HG02610 (cell line): ENCODE data around the gene FSTL4.

Experiments
- ATAC-seq: cut with Tn5 transposase; IDR thresholded peaks from one replicate; pipeline ENCODE4 v1.9.1; 2021; ENCODE audit warnings: mild to moderate bottlenecking, moderate library complexity; ENCODE audit not compliant: unreplicated experiment

FSTL4 gene

GRCh38 chr5:133612249-133612860 is at the start of gene FSTL4:
Gene FSTL4 (minus strand): TSS chr5:133612541.
- ATAC-seq = no peak

GRCh38 chr5:133661389-133661788 is 49.0 kb upstream of the FSTL4 start:
- ATAC-seq = no peak

GRCh38 chr5:133658327-133658726 is 46.0 kb upstream of the FSTL4 start:
- ATAC-seq = no peak

- ATAC-seq = no peak
These were observed 44.7 kb upstream of the FSTL4 start for GRCh38 chr5:133657036-133657435.

GRCh38 chr5:133655966-133656365 is 43.6 kb upstream of the FSTL4 start:
- no peak for ATAC-seq

- ATAC-seq = no peak
These were observed 41.4 kb upstream of the FSTL4 start for GRCh38 chr5:133653760-133654049.

GRCh38 chr5:133652951-133653759 is 40.8 kb upstream of the FSTL4 start:
- no peak for ATAC-seq

GRCh38 chr5:133644000-133644865 is 31.9 kb upstream of the FSTL4 start:
- no peak for ATAC-seq

GRCh38 chr5:133643365-133643764 is 31.0 kb upstream of the FSTL4 start:
- ATAC-seq = no peak

GRCh38 chr5:133642153-133642722 is 29.9 kb upstream of the FSTL4 start:
- no peak for ATAC-seq

- ATAC-seq = no peak
These were observed 29.3 kb upstream of the FSTL4 start for GRCh38 chr5:133641683-133642082.

- no peak for ATAC-seq
These were observed 27.6 kb upstream of the FSTL4 start for GRCh38 chr5:133639850-133640528.

GRCh38 chr5:133638436-133638835 is 26.1 kb upstream of the FSTL4 start:
- no peak for ATAC-seq

GRCh38 chr5:133637206-133637605 is 24.9 kb upstream of the FSTL4 start:
- no peak for ATAC-seq

- ATAC-seq = no peak
These were observed 22.7 kb upstream of the FSTL4 start for GRCh38 chr5:133635051-133635450.

GRCh38 chr5:133627180-133627579 is 14.8 kb upstream of the FSTL4 start:
- ATAC-seq = no peak

- ATAC-seq = no peak
These were observed 12.0 kb upstream of the FSTL4 start for GRCh38 chr5:133624316-133624715.

GRCh38 chr5:133618141-133618540 is 5.8 kb upstream of the FSTL4 start:
- no peak for ATAC-seq

- no peak for ATAC-seq
These were observed 1.4 kb upstream of the FSTL4 start for GRCh38 chr5:133613743-133614142.

- ATAC-seq = no peak
These were observed 843 bp upstream of the FSTL4 start for GRCh38 chr5:133613184-133613583.
